ENCODE data around the gene KDM2B. TPM values are rescaled to one million over a fixed set of nuclear protein-coding genes. Genes with fewer than 3 reads are reported as not detected.

Gene KDM2B
- total RNA-seq, 1 experiment from 2014 or later, result 15.5 TPM

- no peak for DNase-seq (ENCODE audit: unreplicated experiment)
- no peak for TF ChIP-seq CTCF (IDR thresholded peaks at IDR 0.05; ENCODE audit: unreplicated experiment)
- Mint-ChIP-seq H3K27me3 (ENCODE audit: insufficient read depth, unreplicated experiment) (no peaks in the 10 kb centered on the region), H3K27ac (ENCODE audit: low read depth, unreplicated experiment) (no peak overlapping the region), H3K4me1 (ENCODE audit: insufficient read depth, unreplicated experiment) (no peaks in the 10 kb centered on the region), H3K36me3 (ENCODE audit: insufficient read depth, unreplicated experiment) (peaks cover 39% of the 10 kb centered on the region), H3K9me3 (ENCODE audit: unreplicated experiment) (no peaks in the 10 kb centered on the region), H3K4me3 (ENCODE audit: unreplicated experiment) (no peak overlapping the region)
- CTCF ChIA-PET, result interaction anchor here (0.6 to 7.8 kb wide), 26 partner anchors 9 to 1005 kb away, joined by 3 to 80 read pairs (median 4); no protein-coding TSS in a partner anchor
- POLR2A ChIA-PET, result interaction anchor here (0.7 to 1.7 kb wide), 4 partner anchors 10 to 387 kb away, joined by 3 to 4 read pairs (median 3); partner anchors contain the start of gene RNF34
- intact Hi-C loops (cut with micrococcal nuclease), result loop anchor here (5.0 kb wide), 1 partner anchor 380 kb away; no protein-coding TSS in a partner anchor
- BruUV-seq (replicated peaks), result no TSS peak
These were observed 138.5 kb downstream of the KDM2B start for GRCh38 chr12:121442028-121442948.

GRCh38 chr12:121441555-121441954 is 139.3 kb downstream of the KDM2B start:
- DNase-seq (ENCODE audit: unreplicated experiment), result no peak
- Mint-ChIP-seq H3K9me3 (ENCODE audit: unreplicated experiment) (peaks cover 7% of the 10 kb centered on the region), H3K4me1 (ENCODE audit: insufficient read depth, unreplicated experiment) (no peaks in the 10 kb centered on the region), H3K36me3 (ENCODE audit: insufficient read depth, unreplicated experiment) (peaks cover 40% of the 10 kb centered on the region), H3K27ac (ENCODE audit: low read depth, unreplicated experiment) (no peak overlapping the region), H3K4me3 (ENCODE audit: unreplicated experiment) (no peak overlapping the region), H3K27me3 (ENCODE audit: insufficient read depth, unreplicated experiment) (no peaks in the 10 kb centered on the region)
- POLR2A ChIA-PET, result interaction anchor here (0.7 to 1.5 kb wide), 2 partner anchors 9 to 386 kb away, joined by 3 read pairs; no protein-coding TSS in a partner anchor
- no TSS peak for BruUV-seq (replicated peaks)
- CTCF ChIA-PET, result interaction anchor here (0.8 to 7.8 kb wide), 4 partner anchors 9 to 382 kb away, joined by 3 to 80 read pairs (median 26); no protein-coding TSS in a partner anchor
- intact Hi-C loops (cut with micrococcal nuclease), result loop anchor here (5.0 kb wide), 1 partner anchor 379 kb away; no protein-coding TSS in a partner anchor
- TF ChIP-seq CTCF (IDR thresholded peaks at IDR 0.05; ENCODE audit: unreplicated experiment), result no peak

GRCh38 chr12:121440768-121441167 is 140.1 kb downstream of the KDM2B start:
- no peak for TF ChIP-seq CTCF (IDR thresholded peaks at IDR 0.05; ENCODE audit: unreplicated experiment)
- intact Hi-C loops (cut with micrococcal nuclease), result loop anchor here (5.0 kb wide), 1 partner anchor 378 kb away; no protein-coding TSS in a partner anchor
- CTCF ChIA-PET, result interaction anchor here (0.6 to 7.8 kb wide), 3 partner anchors 14 to 1222 kb away, joined by 3 to 80 read pairs (median 15); no protein-coding TSS in a partner anchor
- BruUV-seq (replicated peaks), result no TSS peak
- no peaks in the 10 kb centered on the region for H3K27me3 Mint-ChIP-seq (ENCODE audit: insufficient read depth, unreplicated experiment)
- H3K4me1 Mint-ChIP-seq (ENCODE audit: insufficient read depth, unreplicated experiment), result no peaks in the 10 kb centered on the region
- peaks cover 12% of the 10 kb centered on the region for H3K9me3 Mint-ChIP-seq (ENCODE audit: unreplicated experiment)
- peaks cover 48% of the 10 kb centered on the region for H3K36me3 Mint-ChIP-seq (ENCODE audit: insufficient read depth, unreplicated experiment)
- POLR2A ChIA-PET, result no interaction called here
- no peak overlapping the region for H3K4me3 Mint-ChIP-seq (ENCODE audit: unreplicated experiment)
- no peak for DNase-seq (ENCODE audit: unreplicated experiment)
- no peak overlapping the region for H3K27ac Mint-ChIP-seq (ENCODE audit: low read depth, unreplicated experiment)

GRCh38 chr12:121439715-121440114 is 141.1 kb downstream of the KDM2B start:
- CTCF ChIA-PET, result interaction anchor here (0.7 to 7.8 kb wide), 3 partner anchors 106 to 790 kb away, joined by 3 to 80 read pairs (median 4); no protein-coding TSS in a partner anchor
- Mint-ChIP-seq H3K4me1 (ENCODE audit: insufficient read depth, unreplicated experiment) (no peaks in the 10 kb centered on the region), H3K27me3 (ENCODE audit: insufficient read depth, unreplicated experiment) (no peaks in the 10 kb centered on the region), H3K36me3 (ENCODE audit: insufficient read depth, unreplicated experiment) (peaks cover 56% of the 10 kb centered on the region), H3K4me3 (ENCODE audit: unreplicated experiment) (no peak overlapping the region), H3K9me3 (ENCODE audit: unreplicated experiment) (peaks cover 12% of the 10 kb centered on the region), H3K27ac (ENCODE audit: low read depth, unreplicated experiment) (peak overlapping the region; percentile 27)
- POLR2A ChIA-PET, result no interaction called here
- intact Hi-C loops (cut with micrococcal nuclease), result loop anchor here (5.0 kb wide), 1 partner anchor 377 kb away; no protein-coding TSS in a partner anchor
- no TSS peak for BruUV-seq (replicated peaks)
- no peak for TF ChIP-seq CTCF (IDR thresholded peaks at IDR 0.05; ENCODE audit: unreplicated experiment)
- no peak for DNase-seq (ENCODE audit: unreplicated experiment)
